ENCODE data around the gene CCDC107.

CCDC107 gene

GRCh38 chr9:35691334-35691650, 33.2 kb downstream of the CCDC107 start:
- H3K4me1 ChIP-seq (ENCODE audit: control insufficient read depth, insufficient read depth, low read length, unreplicated experiment): peaks cover 24% of the 10 kb centered on the region
- peak overlapping the region; percentile 91 for H3K27ac ChIP-seq (ENCODE audit: low read depth, low read length)
- peaks cover 37% of the 10 kb centered on the region for H3K79me2 ChIP-seq (ENCODE audit: control insufficient read depth, insufficient read depth, low read length, unreplicated experiment)
- peak overlapping the region; percentile 98 for H3K4me3 ChIP-seq (ENCODE audit: low read depth, low read length)
- H3K36me3 ChIP-seq (ENCODE audit: insufficient read depth, low read length): peaks cover 23% of the 10 kb centered on the region; the same call in 1 of the 2 replicates
- no peaks in the 10 kb centered on the region for H3K27me3 ChIP-seq (ENCODE audit: insufficient read depth, low read length)
- H2AFZ ChIP-seq (ENCODE audit: low read length, unreplicated experiment): peak overlapping the region; percentile 71

DNA sequence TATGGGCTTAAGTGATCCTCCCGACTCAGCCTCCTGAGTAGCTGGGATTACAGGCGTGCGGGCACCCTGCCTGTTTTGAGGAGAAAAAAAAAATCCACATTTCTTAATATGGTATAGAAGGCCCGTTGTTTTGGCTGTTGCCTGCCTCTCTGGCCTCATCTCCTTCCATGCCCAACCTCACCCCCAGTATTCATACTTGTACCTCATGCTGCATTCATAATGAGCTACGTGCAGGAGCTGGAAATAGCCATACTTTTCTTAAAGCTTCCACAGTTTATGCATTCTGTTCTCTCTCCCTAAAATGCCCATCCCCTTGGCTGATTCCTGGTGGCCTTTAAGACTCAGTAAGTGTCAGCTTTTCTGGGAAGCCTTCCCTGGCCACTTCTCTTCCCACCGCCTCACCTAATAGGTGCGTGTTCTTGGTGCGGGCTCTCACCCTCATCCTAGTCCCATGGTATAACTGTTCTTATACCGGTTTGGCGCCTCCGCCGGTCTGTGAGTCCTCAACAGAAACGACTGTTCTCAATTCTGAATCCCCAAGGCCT, 33.7 kb downstream of the CCDC107 start:
- peaks cover 31% of the 10 kb centered on the region for H3K79me2 ChIP-seq (ENCODE audit: control insufficient read depth, insufficient read depth, low read length, unreplicated experiment)
- no peaks in the 10 kb centered on the region for H3K27me3 ChIP-seq (ENCODE audit: insufficient read depth, low read length)
- no peak overlapping the region for H2AFZ ChIP-seq (ENCODE audit: low read length, unreplicated experiment)
- peaks cover 20% of the 10 kb centered on the region for H3K4me1 ChIP-seq (ENCODE audit: control insufficient read depth, insufficient read depth, low read length, unreplicated experiment)
- peak overlapping the region; percentile 91 for H3K27ac ChIP-seq (ENCODE audit: low read depth, low read length)
- peaks cover 26% of the 10 kb centered on the region; the same call in 1 of the 2 replicates for H3K36me3 ChIP-seq (ENCODE audit: insufficient read depth, low read length)
- peak overlapping the region; percentile 98; the same call in 1 of the 2 replicates for H3K4me3 ChIP-seq (ENCODE audit: low read depth, low read length)

GRCh38 chr9:35695943-35696401, 37.9 kb downstream of the CCDC107 start:
- Histone ChIP-seq H3K79me2 (ENCODE audit: control insufficient read depth, insufficient read depth, low read length, unreplicated experiment) (no peaks in the 10 kb centered on the region), H3K36me3 (ENCODE audit: insufficient read depth, low read length) (peaks cover 27% of the 10 kb centered on the region), H3K4me1 (ENCODE audit: control insufficient read depth, insufficient read depth, low read length, unreplicated experiment) (peaks cover 5% of the 10 kb centered on the region), H3K27me3 (ENCODE audit: insufficient read depth, low read length) (no peaks in the 10 kb centered on the region), H3K4me3 (ENCODE audit: low read depth, low read length) (no peak overlapping the region), H3K27ac (ENCODE audit: low read depth, low read length) (no peak overlapping the region), H2AFZ (ENCODE audit: low read length, unreplicated experiment) (no peak overlapping the region)

- H3K27me3 ChIP-seq (ENCODE audit: insufficient read depth, low read length): no peaks in the 10 kb centered on the region
- no peak overlapping the region for H3K4me3 ChIP-seq (ENCODE audit: low read depth, low read length)
- no peak overlapping the region for H2AFZ ChIP-seq (ENCODE audit: low read length, unreplicated experiment)
- peaks cover 28% of the 10 kb centered on the region for H3K36me3 ChIP-seq (ENCODE audit: insufficient read depth, low read length)
- peaks cover under 1% of the 10 kb centered on the region for H3K4me1 ChIP-seq (ENCODE audit: control insufficient read depth, insufficient read depth, low read length, unreplicated experiment)
- no peak overlapping the region for H3K27ac ChIP-seq (ENCODE audit: low read depth, low read length)
- H3K79me2 ChIP-seq (ENCODE audit: control insufficient read depth, insufficient read depth, low read length, unreplicated experiment): no peaks in the 10 kb centered on the region
Measured at GRCh38 chr9:35696520-35697215, 38.6 kb downstream of the CCDC107 start.

DNA sequence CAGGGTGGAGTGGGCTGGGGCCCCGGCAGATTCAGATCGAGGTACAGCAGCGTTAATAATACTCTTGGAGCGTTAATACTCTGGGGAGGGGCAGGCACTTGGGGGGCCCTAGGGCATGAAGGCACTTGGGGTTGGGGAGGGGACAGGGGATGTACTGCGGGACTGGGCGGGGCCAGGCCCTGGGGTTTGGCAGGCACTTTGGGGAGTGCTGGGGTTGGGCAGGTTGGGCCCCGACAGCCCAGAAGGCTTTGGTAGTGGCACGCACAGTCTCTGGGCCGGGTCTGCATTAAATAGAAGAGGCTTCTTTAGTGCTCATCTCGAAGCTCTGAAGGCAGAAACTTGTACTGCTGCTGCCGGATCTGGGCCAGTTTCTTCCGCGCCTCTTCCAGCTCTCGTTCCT, 39.4 kb downstream of the CCDC107 start:
- Histone ChIP-seq H3K27ac (ENCODE audit: low read depth, low read length) (no peak overlapping the region), H3K36me3 (ENCODE audit: insufficient read depth, low read length) (peaks cover 32% of the 10 kb centered on the region), H2AFZ (ENCODE audit: low read length, unreplicated experiment) (no peak overlapping the region), H3K27me3 (ENCODE audit: insufficient read depth, low read length) (no peaks in the 10 kb centered on the region), H3K79me2 (ENCODE audit: control insufficient read depth, insufficient read depth, low read length, unreplicated experiment) (no peaks in the 10 kb centered on the region), H3K4me3 (ENCODE audit: low read depth, low read length) (no peak overlapping the region), H3K4me1 (ENCODE audit: control insufficient read depth, insufficient read depth, low read length, unreplicated experiment) (no peaks in the 10 kb centered on the region)

GRCh38 chr9:35698231-35698630, 40.1 kb downstream of the CCDC107 start:
- Histone ChIP-seq H3K27ac (ENCODE audit: low read depth, low read length) (no peak overlapping the region), H2AFZ (ENCODE audit: low read length, unreplicated experiment) (no peak overlapping the region), H3K79me2 (ENCODE audit: control insufficient read depth, insufficient read depth, low read length, unreplicated experiment) (no peaks in the 10 kb centered on the region), H3K4me3 (ENCODE audit: low read depth, low read length) (no peak overlapping the region), H3K4me1 (ENCODE audit: control insufficient read depth, insufficient read depth, low read length, unreplicated experiment) (no peaks in the 10 kb centered on the region), H3K27me3 (ENCODE audit: insufficient read depth, low read length) (no peaks in the 10 kb centered on the region), H3K36me3 (ENCODE audit: insufficient read depth, low read length) (peaks cover 35% of the 10 kb centered on the region)

- Histone ChIP-seq H3K4me3 (ENCODE audit: low read depth, low read length) (no peak overlapping the region), H2AFZ (ENCODE audit: low read length, unreplicated experiment) (no peak overlapping the region), H3K36me3 (ENCODE audit: insufficient read depth, low read length) (peaks cover 43% of the 10 kb centered on the region), H3K27me3 (ENCODE audit: insufficient read depth, low read length) (no peaks in the 10 kb centered on the region), H3K4me1 (ENCODE audit: control insufficient read depth, insufficient read depth, low read length, unreplicated experiment) (no peaks in the 10 kb centered on the region), H3K27ac (ENCODE audit: low read depth, low read length) (no peak overlapping the region), H3K79me2 (ENCODE audit: control insufficient read depth, insufficient read depth, low read length, unreplicated experiment) (no peaks in the 10 kb centered on the region)
Measured at GRCh38 chr9:35700031-35700430, 41.9 kb downstream of the CCDC107 start.

DNA sequence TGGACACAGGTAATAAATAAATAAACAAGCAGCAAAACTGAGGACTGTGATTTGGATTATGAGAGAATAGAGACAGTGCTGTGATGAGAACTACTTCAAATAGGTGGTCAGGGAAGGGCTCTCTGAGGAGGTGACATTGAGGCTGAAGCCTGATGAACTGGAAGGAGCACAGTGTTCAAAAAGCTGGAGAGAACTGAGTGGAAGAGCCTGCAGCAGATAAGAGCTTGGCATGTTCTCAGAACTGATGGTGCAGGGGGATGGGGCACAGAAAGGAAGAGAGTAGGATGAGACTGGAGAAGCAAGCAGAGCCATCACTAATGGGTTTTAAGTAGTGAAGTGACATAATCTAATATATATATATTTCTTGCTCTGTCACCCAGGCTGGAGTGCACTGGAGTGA, 42.9 kb downstream of the CCDC107 start:
- Histone ChIP-seq H3K27ac (ENCODE audit: low read depth, low read length) (no peak overlapping the region), H3K36me3 (ENCODE audit: insufficient read depth, low read length) (peaks cover 42% of the 10 kb centered on the region), H2AFZ (ENCODE audit: low read length, unreplicated experiment) (no peak overlapping the region), H3K4me1 (ENCODE audit: control insufficient read depth, insufficient read depth, low read length, unreplicated experiment) (no peaks in the 10 kb centered on the region), H3K27me3 (ENCODE audit: insufficient read depth, low read length) (no peaks in the 10 kb centered on the region), H3K4me3 (ENCODE audit: low read depth, low read length) (no peak overlapping the region), H3K79me2 (ENCODE audit: control insufficient read depth, insufficient read depth, low read length, unreplicated experiment) (no peaks in the 10 kb centered on the region)

GRCh38 chr9:35702696-35703095, 44.6 kb downstream of the CCDC107 start:
- Histone ChIP-seq H3K4me3 (ENCODE audit: low read depth, low read length) (no peak overlapping the region), H3K27me3 (ENCODE audit: insufficient read depth, low read length) (no peaks in the 10 kb centered on the region), H2AFZ (ENCODE audit: low read length, unreplicated experiment) (no peak overlapping the region), H3K27ac (ENCODE audit: low read depth, low read length) (no peak overlapping the region), H3K36me3 (ENCODE audit: insufficient read depth, low read length) (peaks cover 40% of the 10 kb centered on the region), H3K79me2 (ENCODE audit: control insufficient read depth, insufficient read depth, low read length, unreplicated experiment) (no peaks in the 10 kb centered on the region), H3K4me1 (ENCODE audit: control insufficient read depth, insufficient read depth, low read length, unreplicated experiment) (no peaks in the 10 kb centered on the region)

DNA sequence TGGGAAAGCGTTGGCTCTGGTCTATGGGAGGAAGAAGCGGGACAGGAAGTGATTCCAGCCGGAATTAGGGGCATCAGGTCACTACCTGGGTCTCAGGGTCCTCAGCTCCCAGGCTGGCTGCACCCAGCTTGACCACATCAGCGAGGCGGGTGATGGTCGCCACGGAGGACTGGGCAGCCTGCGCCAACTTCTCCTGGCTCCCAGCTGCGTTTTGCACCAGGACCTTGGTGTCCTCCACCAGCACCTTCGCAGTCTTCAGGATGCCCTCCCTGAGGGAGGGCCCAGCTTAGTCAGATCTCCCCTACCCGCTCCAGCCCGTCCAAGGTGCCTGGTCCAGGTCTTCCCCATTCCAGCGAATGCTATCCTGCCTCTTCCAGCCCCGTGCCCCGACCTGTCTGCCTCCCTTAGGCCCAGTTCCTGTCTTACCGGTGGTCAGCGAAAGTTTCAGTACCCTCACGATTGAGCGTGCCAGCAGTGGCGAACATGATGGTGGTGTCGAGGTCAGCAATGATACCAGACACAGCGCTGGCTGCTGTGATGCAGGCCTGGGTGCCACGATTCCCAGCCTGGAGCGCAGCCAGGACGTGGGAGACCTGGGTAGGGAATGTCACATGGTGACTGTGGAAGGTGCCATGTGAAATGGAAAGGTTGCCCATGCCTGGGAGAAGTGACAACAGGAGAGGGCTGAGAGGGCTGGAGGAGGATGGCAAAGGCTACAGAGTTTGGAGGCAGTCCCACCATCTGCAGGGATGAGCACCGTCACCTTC, 46.0 kb downstream of the CCDC107 start:
- Histone ChIP-seq H3K79me2 (ENCODE audit: control insufficient read depth, insufficient read depth, low read length, unreplicated experiment) (no peaks in the 10 kb centered on the region), H3K27ac (ENCODE audit: low read depth, low read length) (no peak overlapping the region), H3K36me3 (ENCODE audit: insufficient read depth, low read length) (peaks cover 46% of the 10 kb centered on the region), H3K27me3 (ENCODE audit: insufficient read depth, low read length) (no peaks in the 10 kb centered on the region), H2AFZ (ENCODE audit: low read length, unreplicated experiment) (no peak overlapping the region), H3K4me1 (ENCODE audit: control insufficient read depth, insufficient read depth, low read length, unreplicated experiment) (no peaks in the 10 kb centered on the region), H3K4me3 (ENCODE audit: low read depth, low read length) (no peak overlapping the region)

DNA sequence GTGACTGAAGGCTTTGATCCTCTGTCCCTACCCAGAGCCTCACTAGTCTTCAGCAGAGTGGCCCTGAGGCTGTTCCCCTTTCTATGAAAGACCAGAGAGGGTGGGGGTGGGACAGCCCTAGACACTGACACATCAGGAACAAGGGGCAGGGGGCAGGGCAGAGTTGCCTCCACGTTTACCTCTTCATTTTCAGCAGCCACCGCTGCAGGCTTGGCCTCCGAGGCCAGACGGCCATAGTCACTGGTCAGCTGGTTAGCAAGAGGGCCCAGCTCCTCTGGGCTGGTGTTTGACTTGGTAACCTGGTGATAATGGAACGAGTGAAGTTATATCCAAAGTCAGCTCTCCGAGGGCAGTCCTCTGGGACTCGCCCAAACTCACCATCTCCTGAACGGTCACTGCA, 47.3 kb downstream of the CCDC107 start:
- Histone ChIP-seq H3K27ac (ENCODE audit: low read depth, low read length) (no peak overlapping the region), H2AFZ (ENCODE audit: low read length, unreplicated experiment) (no peak overlapping the region), H3K4me3 (ENCODE audit: low read depth, low read length) (no peak overlapping the region), H3K79me2 (ENCODE audit: control insufficient read depth, insufficient read depth, low read length, unreplicated experiment) (no peaks in the 10 kb centered on the region), H3K36me3 (ENCODE audit: insufficient read depth, low read length) (peaks cover 43% of the 10 kb centered on the region), H3K4me1 (ENCODE audit: control insufficient read depth, insufficient read depth, low read length, unreplicated experiment) (no peaks in the 10 kb centered on the region), H3K27me3 (ENCODE audit: insufficient read depth, low read length) (no peaks in the 10 kb centered on the region)

Measured in ACC112 (cell line).